GM12878 (cell line): ENCODE results near the gene NHERF1. TPM values are rescaled to one million over a fixed set of nuclear protein-coding genes. Genes with fewer than 3 reads are reported as not detected.

Experiments used
- ATAC-seq: fragments of 200-7000 bp; cut with Tn5 transposase; 3 replicates; pipeline ENCODE4 v1.9.1; 2020; ENCODE audit warnings: mild to moderate bottlenecking, moderate library complexity
- BruUV-seq: library from RNA; stranded (reverse); fragments of 400-500 nt; replicated peaks from 2 replicates; lab custom pipeline; 2021; lab: Mats Ljungman, UMichigan
- CTCF ChIA-PET: fragments of 300-600 bp; sonication (Branson Sonifier 250); formaldehyde crosslinking; extraction: SDS; loops from one replicate; lab custom pipeline; 2021; ENCODE audit warnings: inconsistent platforms; lab: Yijun Ruan, JAX
- POLR2A ChIA-PET: fragments of 350-600 bp; formaldehyde crosslinking; extraction: SDS; loops from one replicate; lab custom pipeline; 2021; ENCODE audit warnings: inconsistent platforms; lab: Charles Lee
- RAD21 ChIA-PET: fragments of 300-600 bp; sonication (Branson Sonifier 250); formaldehyde crosslinking; loops from one replicate; lab custom pipeline; 2023; ENCODE audit warnings: antibody characterized with exemption; ENCODE audit not compliant: unreplicated experiment; lab: Charles Lee
- SMC1A ChIA-PET: fragments of 300-600 bp; sonication (Branson Sonifier 250); formaldehyde crosslinking; loops from one replicate; lab custom pipeline; 2023; ENCODE audit not compliant: unreplicated experiment, uncharacterized antibody; lab: Charles Lee
- DNase-seq: peaks from one replicate; pipeline ENCODE4 v3.0.0-alpha.2; 2011; ENCODE audit warnings: low read depth, low spot score
- FAIRE-seq: peaks from 3 replicates; lab custom pipeline; 2011; peaks lifted over from hg19 to GRCh38; lab: Jason Lieb, UNC
- H2AFZ ChIP-seq: 2 replicates; pipeline ENCODE4 v1.6.0; 2011; ENCODE audit warnings: low read depth, low read length, control low read depth; ENCODE audit not compliant: control insufficient read depth
- H3K27ac ChIP-seq: 2 replicates; pipeline ENCODE4 v1.5.1; 2011; ENCODE audit warnings: control low read depth; ENCODE audit not compliant: control insufficient read depth, insufficient read depth
- H3K27me3 ChIP-seq, 2 experiments: replicated peaks in 1 of 2; 2 replicates each; pipeline versions ENCODE4 v1.6.0 to v1.6.1; 2011; ENCODE audit warnings: low read length in 1 of 2; ENCODE audit not compliant: control insufficient read depth in 2 of 2, insufficient read depth in 2 of 2
- H3K36me3 ChIP-seq, 2 experiments: 2 replicates each; pipeline ENCODE4 v1.5.1; 2011; ENCODE audit warnings: low read length in 1 of 2; ENCODE audit not compliant: control insufficient read depth in 2 of 2, insufficient read depth in 2 of 2
- H3K4me1 ChIP-seq: 2 replicates; pipeline ENCODE4 v1.6.1; 2011; ENCODE audit warnings: mild to moderate bottlenecking, low read length, moderate library complexity, mixed read lengths; ENCODE audit not compliant: control insufficient read depth, insufficient read depth
- H3K4me2 ChIP-seq: 2 replicates; pipeline ENCODE4 v1.6.0; 2011; ENCODE audit warnings: control low read depth; ENCODE audit not compliant: control insufficient read depth, insufficient read depth
- H3K4me3 ChIP-seq: fragments of 200-600 bp; sonication (generic); 2 replicates; pipeline ENCODE4 v1.5.1; 2016
- H3K79me2 ChIP-seq: 2 replicates; pipeline ENCODE4 v1.6.0; 2011; ENCODE audit warnings: low read length; ENCODE audit not compliant: control insufficient read depth, insufficient read depth
- H3K9ac ChIP-seq: 2 replicates; pipeline ENCODE4 v1.8.0; 2011; ENCODE audit warnings: low read length, control low read depth, mixed read lengths; ENCODE audit not compliant: control insufficient read depth, insufficient read depth
- H3K9me3 ChIP-seq: replicated peaks from 3 replicates; pipeline ENCODE4 v1.5.1; 2011; ENCODE audit warnings: mild to moderate bottlenecking, low read length; ENCODE audit not compliant: control insufficient read depth, insufficient read depth
- H4K20me1 ChIP-seq: 2 replicates; pipeline ENCODE4 v1.6.0; 2011; ENCODE audit not compliant: control insufficient read depth, insufficient read depth
- CREB1 ChIP-seq: IDR thresholded peaks from 2 replicates; pipeline ENCODE4 v1.6.1; 2012; ENCODE audit warnings: low read depth, mild to moderate bottlenecking, inconsistent platforms
- SMAD1 ChIP-seq: fragments of 450-650 bp; IDR thresholded peaks from 2 replicates; pipeline ENCODE4 v1.6.1; 2018; ENCODE audit warnings: mild to moderate bottlenecking, low read depth; ENCODE audit not compliant: partially characterized antibody
- SPI1 ChIP-seq: IDR thresholded peaks from 2 replicates; pipeline ENCODE4 v1.6.1; 2011; ENCODE audit warnings: low read depth, mild to moderate bottlenecking, low read length, moderate library complexity, borderline replicate concordance; ENCODE audit not compliant: insufficient read depth
- TCF7 ChIP-seq: IDR thresholded peaks from 2 replicates; pipeline ENCODE4 v1.6.1; 2014; ENCODE audit warnings: antibody characterized with exemption, borderline replicate concordance
- ZNF687 ChIP-seq: fragments of 450-650 bp; IDR thresholded peaks from 2 replicates; pipeline ENCODE4 v1.6.1; 2017; ENCODE audit warnings: mild to moderate bottlenecking, moderate library complexity
- WGBS: methylation state at CpG from one replicate; pipeline ENCODE4 v1.1.6; 2016; ENCODE audit warnings: low lambda C conversion rate; ENCODE audit not compliant: insufficient replicate concordance, insufficient coverage; ENCODE audit errors: missing lambda C conversion rate; 5-methylcytosine and 5-hydroxymethylcytosine counted together
- in situ Hi-C: fragments of 300-500 bp; cut with MboI; formaldehyde crosslinking; loops from 9 replicates; pipeline ENCODE4 v1.14.3; 2018; ENCODE audit warnings: mixed read lengths
- intact Hi-C: fragments of 100-400 bp; cut with micrococcal nuclease; formaldehyde crosslinking; loops from one replicate; pipeline ENCODE4 v1.14.2; 2022; ENCODE audit not compliant: unreplicated experiment
- polyA plus RNA-seq, 11 experiments: library from polyadenylated mRNA; depleted of rRNA in 4 of 11; unstranded in 6 of 11; stranded (reverse) in 5 of 11; fragments of >200 nt; fragmentation: Nextera tagmentation in 4 of 11; fragmentation: Illumina TruSeq in 1 of 11; extraction: Ambion mirVana in 4 of 11; extraction: Trizol in 1 of 11; gene quantifications; 1 replicate in 1 of 11; 2 replicates in 10 of 11; pipeline versions ENCODE4 v1.2.1 to v1.2.3, GENCODE V29; 2011 to 2016; ENCODE audit warnings: inconsistent platforms in 2 of 11, missing spikeins in 2 of 11, low read depth in 1 of 11
- total RNA-seq, 4 experiments: library from RNA; depleted of rRNA in 3 of 4; stranded (reverse); fragments of >200 nt in 3 of 4; fragmentation: Illumina TruSeq in 1 of 4; extraction: Trizol in 1 of 4; gene quantifications; 2 replicates each; pipeline versions ENCODE4 v1.2.1 to v1.2.3, GENCODE V29; 2013 to 2021
- TF ChIP-seq, protein P1 (sequence below): fragments of 150-350 bp; IDR thresholded peaks from 2 replicates; pipeline ENCODE4 v1.6.1; 2016; ENCODE audit warnings: low read depth, low read length
- TF ChIP-seq, protein P2 (sequence below): fragments of 450-650 bp; IDR thresholded peaks from 2 replicates; pipeline ENCODE4 v1.6.1; 2016; ENCODE audit warnings: mild to moderate bottlenecking
- TF ChIP-seq, protein P3 (sequence below): fragments of 450-650 bp; IDR thresholded peaks from 2 replicates; pipeline ENCODE4 v1.6.1; 2017; ENCODE audit warnings: antibody characterized with exemption, mild to moderate bottlenecking, moderate library complexity

The NHERF1 gene
- total and polyA plus RNA-seq, 10 of the 15 experiments (the other 5 are each of a cell fraction or from before 2014, with no cell fraction given) = 13.4 to 61.6 (median 39.0) TPM

DNA sequence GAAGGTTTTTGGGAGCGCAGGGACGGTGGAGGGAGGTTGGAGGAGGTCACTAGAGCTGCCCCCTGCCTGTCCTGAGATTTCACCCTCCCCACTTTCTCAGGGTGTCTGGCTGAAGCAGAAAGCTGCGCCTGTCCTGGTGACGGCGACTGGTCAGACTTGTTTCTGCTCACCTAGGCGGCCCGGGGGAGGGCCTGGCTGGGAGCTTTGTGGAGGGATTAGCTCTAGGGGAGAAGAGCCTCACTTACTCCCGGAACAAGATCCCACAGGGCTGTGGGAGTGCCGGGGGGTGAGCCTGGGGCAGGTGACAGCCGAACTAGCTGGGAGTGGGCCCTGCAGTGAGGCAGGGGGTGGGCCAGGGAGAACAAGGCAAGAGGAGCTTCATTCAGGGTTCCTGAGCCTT is 11.5 kb downstream of the NHERF1 start (continued):
- TF ChIP-seq, protein P1, sequence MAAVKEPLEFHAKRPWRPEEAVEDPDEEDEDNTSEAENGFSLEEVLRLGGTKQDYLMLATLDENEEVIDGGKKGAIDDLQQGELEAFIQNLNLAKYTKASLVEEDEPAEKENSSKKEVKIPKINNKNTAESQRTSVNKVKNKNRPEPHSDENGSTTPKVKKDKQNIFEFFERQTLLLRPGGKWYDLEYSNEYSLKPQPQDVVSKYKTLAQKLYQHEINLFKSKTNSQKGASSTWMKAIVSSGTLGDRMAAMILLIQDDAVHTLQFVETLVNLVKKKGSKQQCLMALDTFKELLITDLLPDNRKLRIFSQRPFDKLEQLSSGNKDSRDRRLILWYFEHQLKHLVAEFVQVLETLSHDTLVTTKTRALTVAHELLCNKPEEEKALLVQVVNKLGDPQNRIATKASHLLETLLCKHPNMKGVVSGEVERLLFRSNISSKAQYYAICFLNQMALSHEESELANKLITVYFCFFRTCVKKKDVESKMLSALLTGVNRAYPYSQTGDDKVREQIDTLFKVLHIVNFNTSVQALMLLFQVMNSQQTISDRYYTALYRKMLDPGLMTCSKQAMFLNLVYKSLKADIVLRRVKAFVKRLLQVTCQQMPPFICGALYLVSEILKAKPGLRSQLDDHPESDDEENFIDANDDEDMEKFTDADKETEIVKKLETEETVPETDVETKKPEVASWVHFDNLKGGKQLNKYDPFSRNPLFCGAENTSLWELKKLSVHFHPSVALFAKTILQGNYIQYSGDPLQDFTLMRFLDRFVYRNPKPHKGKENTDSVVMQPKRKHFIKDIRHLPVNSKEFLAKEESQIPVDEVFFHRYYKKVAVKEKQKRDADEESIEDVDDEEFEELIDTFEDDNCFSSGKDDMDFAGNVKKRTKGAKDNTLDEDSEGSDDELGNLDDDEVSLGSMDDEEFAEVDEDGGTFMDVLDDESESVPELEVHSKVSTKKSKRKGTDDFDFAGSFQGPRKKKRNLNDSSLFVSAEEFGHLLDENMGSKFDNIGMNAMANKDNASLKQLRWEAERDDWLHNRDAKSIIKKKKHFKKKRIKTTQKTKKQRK = no peak
- TF ChIP-seq TCF7 = no peak
- TF ChIP-seq, protein P2, sequence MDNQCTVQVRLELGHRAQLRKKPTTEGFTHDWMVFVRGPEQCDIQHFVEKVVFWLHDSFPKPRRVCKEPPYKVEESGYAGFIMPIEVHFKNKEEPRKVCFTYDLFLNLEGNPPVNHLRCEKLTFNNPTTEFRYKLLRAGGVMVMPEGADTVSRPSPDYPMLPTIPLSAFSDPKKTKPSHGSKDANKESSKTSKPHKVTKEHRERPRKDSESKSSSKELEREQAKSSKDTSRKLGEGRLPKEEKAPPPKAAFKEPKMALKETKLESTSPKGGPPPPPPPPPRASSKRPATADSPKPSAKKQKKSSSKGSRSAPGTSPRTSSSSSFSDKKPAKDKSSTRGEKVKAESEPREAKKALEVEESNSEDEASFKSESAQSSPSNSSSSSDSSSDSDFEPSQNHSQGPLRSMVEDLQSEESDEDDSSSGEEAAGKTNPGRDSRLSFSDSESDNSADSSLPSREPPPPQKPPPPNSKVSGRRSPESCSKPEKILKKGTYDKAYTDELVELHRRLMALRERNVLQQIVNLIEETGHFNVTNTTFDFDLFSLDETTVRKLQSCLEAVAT = no peak

GRCh38 chr17:74760404-74761105 is 12.1 kb downstream of the NHERF1 start:
- Histone ChIP-seq H3K4me3 (no peak overlapping the region), H3K4me2 (no peak overlapping the region)
- SMC1A ChIA-PET = interaction anchor here (0.6 to 2.0 kb wide), 5 partner anchors 11 to 103 kb away, joined by 3 to 12 read pairs (median 10); partner anchors contain the start of gene NAT9
- no peak for TF ChIP-seq ZNF687
- TF ChIP-seq SPI1 = no peak
- TF ChIP-seq, protein P3, sequence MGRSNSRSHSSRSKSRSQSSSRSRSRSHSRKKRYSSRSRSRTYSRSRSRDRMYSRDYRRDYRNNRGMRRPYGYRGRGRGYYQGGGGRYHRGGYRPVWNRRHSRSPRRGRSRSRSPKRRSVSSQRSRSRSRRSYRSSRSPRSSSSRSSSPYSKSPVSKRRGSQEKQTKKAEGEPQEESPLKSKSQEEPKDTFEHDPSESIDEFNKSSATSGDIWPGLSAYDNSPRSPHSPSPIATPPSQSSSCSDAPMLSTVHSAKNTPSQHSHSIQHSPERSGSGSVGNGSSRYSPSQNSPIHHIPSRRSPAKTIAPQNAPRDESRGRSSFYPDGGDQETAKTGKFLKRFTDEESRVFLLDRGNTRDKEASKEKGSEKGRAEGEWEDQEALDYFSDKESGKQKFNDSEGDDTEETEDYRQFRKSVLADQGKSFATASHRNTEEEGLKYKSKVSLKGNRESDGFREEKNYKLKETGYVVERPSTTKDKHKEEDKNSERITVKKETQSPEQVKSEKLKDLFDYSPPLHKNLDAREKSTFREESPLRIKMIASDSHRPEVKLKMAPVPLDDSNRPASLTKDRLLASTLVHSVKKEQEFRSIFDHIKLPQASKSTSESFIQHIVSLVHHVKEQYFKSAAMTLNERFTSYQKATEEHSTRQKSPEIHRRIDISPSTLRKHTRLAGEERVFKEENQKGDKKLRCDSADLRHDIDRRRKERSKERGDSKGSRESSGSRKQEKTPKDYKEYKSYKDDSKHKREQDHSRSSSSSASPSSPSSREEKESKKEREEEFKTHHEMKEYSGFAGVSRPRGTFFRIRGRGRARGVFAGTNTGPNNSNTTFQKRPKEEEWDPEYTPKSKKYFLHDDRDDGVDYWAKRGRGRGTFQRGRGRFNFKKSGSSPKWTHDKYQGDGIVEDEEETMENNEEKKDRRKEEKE = no peak
- TF ChIP-seq CREB1 = no peak
- TF ChIP-seq SMAD1 = no peak

More at GRCh38 chr17:74760404-74761105, 12.1 kb downstream of the NHERF1 start:
- FAIRE-seq (no peak), ATAC-seq (no peak), DNase-seq (no peak)
- Histone ChIP-seq H3K79me2 (peaks cover 8% of the 10 kb centered on the region), H3K27ac (no peak overlapping the region), H4K20me1 (no peaks in the 10 kb centered on the region), H3K4me1 (peaks cover 21% of the 10 kb centered on the region), H3K9me3 (no peaks in the 10 kb centered on the region), H3K36me3 (peaks cover 0 to 2% of the 10 kb centered on the region in 2 experiments; a peak in 2 of 4 replicates), H3K9ac (no peak overlapping the region), H3K27me3 (no peaks in the 10 kb centered on the region), H2AFZ (no peak overlapping the region)
- ChIA-PET CTCF (interaction anchor here (0.5 to 5.2 kb wide), 8 partner anchors 10 to 30 kb away, joined by 3 to 33 read pairs (median 8); partner anchors contain the start of gene RAB37), POLR2A (interaction anchor here (1.0 to 2.8 kb wide), 4 partner anchors 10 to 112 kb away, joined by 5 to 16 read pairs (median 8); partner anchors contain the start of genes FDXR and NAT9), RAD21 (interaction anchor here (1.0 to 2.7 kb wide), 3 partner anchors 11 to 24 kb away, joined by 3 to 11 read pairs (median 10); no protein-coding TSS in a partner anchor)
- intact Hi-C loops (no loop called here), in situ Hi-C loops (no loop called here)
- BruUV-seq = no TSS peak
- WGBS = 96% methylated on average over 7 of the region's 7 CpGs
